Umbilical cord (tissue), 2 donors: Measurements from ENCODE around the gene DOCK11. TPM values are rescaled to one million over a fixed set of nuclear protein-coding genes. Genes with fewer than 3 reads are reported as not detected.
A peak's percentile ranks its signal among the peaks of the same experiment; 100 is the strongest.
"Not testable (repeated sequence)": the region's sequence is repeated elsewhere in the genome, so short reads cannot be mapped to it uniquely, and the experiment has no call there.

Experiments used
- DNase-seq: peaks from one replicate; pipeline ENCODE4 v3.0.0-alpha.2; 2015; ENCODE audit warnings: low spot score
- total RNA-seq: library from RNA; depleted of rRNA; stranded (reverse); fragments of >200 nt; gene quantifications from one replicate; pipeline ENCODE4 v1.2.3, GENCODE V29; 2014; ENCODE audit warnings: low replicate concordance; ENCODE audit not compliant: insufficient read depth

Gene DOCK11
- total RNA-seq, 1 donor from 2014 or later, result 18.3 TPM

DNA sequence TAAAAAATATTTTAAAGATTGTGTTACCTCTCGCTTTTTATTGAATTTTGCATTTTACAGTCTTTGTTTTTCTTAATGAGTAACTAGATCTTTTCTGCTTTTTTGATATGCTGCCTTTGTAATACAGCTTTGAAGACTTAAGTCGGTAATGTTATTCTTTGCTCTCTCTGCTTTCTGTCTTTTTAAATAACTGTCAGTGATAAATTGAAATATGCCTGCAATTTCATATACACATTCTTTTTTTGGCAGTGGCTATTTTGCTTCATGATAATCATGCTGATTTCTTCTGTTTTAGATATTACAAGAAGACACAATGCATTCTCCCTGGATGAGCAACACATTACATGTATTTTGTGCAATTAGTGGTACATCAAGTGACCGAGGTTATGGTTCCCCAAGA, 189.8 kb downstream of the DOCK11 start:
- no peak for DNase-seq

DNA sequence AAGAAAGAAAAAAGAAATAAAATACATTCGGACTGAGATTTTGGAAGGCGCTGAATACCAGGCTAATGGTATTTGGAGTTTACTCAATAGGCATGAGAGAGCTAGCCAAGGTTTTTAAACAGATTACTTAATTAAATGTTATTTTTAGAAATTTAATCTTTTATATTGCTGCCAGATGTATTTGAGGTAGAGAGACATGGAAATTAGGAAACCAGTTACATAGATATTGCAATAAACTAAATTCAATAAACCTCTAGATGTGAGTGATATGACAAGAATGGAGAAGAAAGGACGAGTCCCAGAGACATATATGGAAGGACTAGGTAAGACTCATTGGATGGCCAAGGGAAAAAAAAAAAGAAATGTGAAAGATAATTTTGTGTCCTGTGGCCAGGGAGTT, 193.3 kb downstream of the DOCK11 start:
- DNase-seq, result no peak

DNA sequence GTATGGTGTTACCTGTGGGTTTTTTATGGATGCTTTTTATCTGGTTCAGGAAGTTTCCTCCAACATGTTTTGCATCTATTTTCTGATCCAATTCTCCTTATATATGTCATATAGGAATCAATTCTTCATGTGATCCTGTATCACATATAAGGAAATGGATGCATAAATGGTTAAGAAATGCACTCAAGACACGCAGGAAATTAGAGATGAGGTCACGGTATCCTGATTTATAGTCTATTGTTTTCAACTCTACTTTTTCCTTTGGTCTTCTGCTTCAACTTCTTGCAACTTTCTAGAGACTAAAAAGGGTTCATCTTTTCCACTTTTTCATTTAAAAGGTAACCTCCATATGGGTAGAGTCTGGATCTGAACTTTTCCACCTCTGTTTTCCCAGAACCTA, 198.2 kb downstream of the DOCK11 start:
- DNase-seq, result no peak

DNA sequence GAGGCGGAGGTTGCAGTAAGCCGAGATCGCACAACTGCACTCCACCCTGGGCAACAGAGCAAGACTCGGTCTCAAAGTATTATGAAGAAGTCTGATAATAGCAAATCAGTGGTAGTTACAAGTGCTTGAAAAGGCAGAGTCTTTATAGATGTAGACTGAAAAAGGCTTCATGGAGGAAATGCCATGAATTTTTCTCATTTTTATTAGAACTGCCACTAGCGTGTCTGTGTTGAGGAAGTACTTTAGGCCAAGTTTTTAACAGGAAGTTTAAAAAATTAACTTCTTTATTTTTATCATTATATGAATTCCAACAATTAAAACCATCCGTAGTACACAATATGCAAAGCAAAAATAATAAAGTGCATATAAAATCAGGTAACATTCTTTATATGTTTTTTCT, 199.0 kb downstream of the DOCK11 start:
- peak; percentile 6 for DNase-seq

DNA sequence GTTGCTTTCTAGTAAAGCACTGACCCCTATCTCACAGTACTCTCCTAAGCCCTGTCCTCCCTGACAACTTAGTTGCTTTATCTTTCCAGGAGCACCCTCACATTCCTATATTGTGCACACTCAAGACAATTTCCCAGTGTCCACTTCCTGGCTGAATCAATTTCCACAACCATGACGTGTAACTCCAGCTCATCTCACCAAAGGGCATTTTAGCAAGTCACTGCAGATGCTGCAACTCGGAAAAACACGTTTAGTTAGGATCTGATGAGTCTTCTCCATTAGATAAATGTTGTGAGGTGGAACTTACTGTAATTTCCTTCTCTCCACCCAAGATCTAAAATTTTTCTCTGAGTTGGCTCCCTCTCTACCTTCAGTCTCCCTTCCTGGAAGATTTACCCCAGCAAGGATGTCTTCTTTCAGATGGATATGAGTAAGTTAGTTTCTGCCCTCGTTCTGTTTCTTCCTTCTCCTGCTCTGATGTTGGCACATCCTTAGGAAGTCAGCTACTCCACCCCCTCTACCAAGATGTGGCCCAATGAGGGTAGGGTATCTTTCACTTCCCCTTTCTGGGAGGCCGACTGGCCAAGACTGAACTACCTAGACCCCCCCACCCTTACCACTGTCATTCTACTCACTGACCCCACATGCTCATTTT, 203.0 kb downstream of the DOCK11 start:
- DNase-seq, result peak; percentile 5

DNA sequence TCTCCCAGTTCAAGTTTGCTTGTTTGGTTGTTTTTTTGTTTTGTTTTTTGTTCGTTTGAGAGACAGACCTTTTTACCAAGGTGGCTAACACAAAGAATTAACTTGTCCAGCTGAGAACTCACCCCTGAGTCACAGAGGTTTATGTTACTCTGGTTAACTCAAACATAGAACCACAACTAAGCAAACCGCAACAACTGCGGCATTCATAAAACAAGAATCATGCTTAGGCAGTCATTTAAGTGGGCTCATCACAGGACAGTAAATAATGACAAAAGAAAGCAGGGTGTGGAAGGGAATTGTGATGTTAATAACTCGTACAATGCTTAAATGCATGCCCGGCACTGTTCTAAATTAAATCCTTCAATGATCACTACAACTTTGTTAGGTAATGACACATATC, 207.1 kb downstream of the DOCK11 start:
- no peak for DNase-seq

DNA sequence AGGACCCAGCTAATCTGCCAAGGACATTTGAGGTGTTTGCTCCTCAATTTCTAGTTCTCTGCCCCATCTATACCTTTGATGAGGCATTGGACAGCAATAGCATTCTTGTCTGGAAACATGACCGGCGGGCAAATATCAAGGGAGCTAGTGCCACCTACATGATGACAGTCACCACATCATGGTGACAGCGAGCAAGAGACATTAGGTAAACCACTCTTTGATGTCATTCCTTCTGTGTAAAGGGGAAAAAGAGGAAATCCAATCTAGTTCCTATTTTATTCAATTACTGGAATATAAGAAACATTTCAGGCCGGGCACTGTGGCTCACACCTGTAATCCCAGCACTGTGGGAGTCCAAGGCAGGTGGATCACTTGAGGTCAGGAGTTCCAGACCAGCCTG, 211.1 kb downstream of the DOCK11 start:
- no peak for DNase-seq

DNA sequence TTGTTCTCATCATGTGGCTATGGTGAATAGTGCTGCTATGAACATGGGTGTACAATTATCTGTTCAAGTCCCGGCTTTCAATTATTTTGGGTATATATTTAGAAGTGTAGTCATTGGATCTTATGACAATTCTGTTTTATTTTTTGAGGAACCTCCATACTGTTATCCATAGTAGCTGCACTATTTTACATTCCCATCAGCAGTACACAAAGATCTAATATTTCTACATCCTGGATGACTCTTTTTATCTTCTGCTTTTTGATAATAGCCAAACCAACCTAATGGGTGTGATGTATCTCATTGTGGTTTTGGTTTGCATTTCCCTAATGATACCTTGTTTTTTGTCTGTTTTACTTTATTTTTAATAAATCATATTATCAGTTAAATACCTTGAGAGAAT, 218.9 kb downstream of the DOCK11 start:
- no peak for DNase-seq

DNA sequence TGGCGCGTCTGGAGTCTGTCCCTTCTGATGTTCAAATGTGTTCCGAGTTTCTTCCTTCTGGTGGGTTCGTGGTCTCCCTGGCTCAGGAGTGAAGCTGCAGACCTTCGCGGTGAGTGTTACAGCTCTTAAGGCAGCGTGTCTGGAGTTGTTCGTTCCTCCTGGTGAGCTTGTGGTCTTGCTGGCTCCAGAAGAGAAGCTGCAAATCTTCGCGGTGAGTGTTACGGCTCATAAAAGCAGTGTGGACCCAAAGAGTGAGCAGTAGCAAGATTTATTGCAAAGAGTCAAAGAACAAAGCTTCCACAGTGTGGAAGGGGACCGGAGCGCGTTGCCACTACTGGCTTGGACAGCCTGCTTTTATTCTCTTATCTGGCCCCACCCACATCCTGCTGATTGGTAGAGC, 220.3 kb downstream of the DOCK11 start:
- DNase-seq, result not testable (repeated sequence)

DNA sequence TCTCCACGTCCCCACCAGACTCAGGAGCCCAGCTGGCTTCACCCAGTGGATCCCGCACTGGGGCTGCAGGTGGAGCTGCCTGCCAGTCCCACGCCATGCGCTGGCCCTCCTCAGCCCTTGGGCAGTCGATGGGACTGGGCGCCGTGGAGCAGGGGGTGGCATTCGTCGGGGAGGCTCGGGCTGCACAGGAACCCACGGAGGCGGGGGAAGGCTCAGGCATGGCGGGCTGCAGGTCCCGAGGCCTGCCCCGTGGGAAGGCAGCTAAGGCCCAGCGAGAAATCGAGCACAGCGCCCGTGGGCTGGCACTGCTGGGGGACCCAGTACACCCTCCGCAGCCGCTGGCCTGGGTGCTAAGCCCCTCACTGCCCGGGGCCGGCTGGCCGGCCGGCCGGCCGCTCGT, 221.2 kb downstream of the DOCK11 start:
- DNase-seq, result not testable (repeated sequence)

DNA sequence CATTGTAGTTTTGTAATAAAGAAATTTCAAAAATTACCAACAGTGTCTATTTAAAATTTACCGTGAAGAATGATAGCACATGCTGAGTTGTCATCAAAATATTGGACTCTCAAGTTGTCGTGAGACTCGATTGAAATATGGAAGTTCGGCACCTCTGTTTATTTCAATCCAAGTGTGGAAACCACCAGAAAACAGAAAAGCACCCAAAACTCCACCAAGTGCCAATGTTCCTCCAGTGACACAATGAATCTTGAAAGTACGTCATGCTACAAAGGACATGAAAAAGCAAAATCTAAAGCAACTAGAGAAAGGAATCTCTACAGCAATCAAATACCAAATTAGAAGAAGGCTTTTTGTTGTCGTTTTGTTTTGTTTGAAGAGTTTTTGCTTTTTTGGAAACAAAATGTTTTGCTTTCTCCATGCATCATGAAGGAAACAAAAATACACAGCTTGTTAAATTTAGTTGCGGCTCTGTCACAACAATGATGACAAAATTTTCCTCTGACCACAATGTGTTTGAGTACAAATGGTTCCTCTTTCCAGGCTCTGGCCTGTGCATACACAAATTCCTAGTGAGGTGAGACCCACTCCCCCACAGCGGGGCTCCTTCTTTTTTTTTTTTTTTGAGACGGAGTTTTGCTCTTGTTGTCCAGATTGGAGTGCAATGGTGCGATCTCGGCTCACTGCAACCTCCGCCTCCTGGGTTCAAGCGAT, 222.2 kb downstream of the DOCK11 start:
- DNase-seq, result no peak

DNA sequence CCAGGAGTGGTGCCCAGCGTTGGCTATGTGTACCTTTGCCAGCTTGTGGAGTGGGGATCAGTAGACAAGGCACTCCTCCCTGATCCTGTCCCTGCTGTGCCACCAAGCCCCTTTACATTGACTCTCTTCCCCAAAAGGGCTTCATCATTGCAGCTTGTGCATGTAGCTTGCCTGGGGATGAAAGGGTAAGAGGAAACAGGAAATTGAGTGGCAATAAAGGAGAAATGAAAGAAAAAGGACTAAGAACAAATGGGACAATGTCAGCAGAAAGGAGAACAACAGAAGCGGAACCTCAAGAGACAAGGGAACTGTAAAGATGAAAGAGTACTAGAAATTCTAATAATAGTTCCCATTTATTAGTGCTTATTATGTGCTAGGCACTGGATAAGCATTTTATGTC, 223.1 kb downstream of the DOCK11 start:
- DNase-seq, result no peak

DNA sequence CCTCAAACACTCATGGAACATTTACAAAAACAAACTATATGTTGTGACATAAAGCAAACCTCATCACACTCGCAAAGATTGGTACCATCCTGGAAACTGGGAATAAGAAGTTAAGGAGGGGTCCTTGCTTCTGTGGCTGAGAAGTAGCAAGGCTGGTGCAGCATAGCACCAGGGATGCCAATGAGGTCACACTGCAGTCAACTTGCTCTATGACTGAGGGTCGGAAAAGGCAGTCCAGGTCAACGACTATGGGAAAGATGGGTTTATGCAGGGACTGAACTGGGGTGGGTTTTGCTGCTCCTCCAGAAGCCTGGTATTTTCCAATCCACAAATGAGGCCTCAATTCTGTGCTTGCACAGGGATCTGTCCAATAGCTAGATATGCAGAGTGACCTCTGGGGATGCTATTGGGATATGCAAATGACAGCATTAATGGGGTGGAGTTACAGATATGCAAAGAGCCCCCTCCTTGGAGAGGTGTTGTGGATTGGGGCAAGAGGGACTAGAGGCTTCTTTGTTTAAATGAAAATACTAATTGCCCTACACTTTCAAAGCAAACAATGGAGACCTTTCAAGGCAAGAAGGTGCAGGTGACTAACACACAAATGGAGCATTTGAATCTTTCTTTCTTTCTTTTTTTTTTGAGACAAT, 224.6 kb downstream of the DOCK11 start:
- no peak for DNase-seq

DNA sequence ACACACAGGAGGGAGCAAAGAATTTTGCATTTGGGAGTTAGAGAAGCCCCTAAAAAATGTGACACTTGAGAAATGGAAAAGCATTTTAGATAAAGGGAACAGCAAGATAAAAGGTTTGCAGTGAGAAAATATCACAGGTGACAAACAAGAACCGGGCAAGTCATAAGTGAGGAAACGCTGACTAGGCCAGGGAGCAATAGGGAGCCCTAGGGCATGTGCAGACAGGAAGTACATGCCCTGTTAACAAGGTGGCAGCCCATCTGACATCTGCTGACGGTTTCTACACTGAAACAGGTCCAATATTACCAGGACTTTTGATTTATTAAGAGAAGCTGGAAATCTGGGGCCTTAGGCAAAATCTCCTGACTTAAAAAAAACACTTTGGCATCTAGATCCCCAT, 227.8 kb downstream of the DOCK11 start:
- DNase-seq, result no peak

DNA sequence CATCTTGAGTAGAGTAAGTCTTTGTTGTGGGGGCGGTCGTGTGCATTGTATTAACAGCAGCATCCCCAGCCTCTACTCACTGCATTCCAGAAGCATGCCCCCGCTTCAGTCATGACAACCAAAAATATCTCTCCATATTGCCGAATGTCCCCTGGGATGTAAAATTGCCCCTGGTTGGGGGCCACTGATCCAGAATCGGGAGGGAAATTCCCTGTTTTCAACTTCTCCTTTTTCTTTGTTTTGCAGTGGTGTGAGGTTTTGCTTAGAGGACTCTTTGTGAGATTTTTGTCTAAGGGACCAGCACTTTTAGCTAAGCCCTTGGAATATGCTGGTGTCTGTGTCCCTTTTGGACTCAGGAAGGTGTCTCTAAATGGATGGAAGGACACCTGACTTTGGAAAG, 228.8 kb downstream of the DOCK11 start:
- no peak for DNase-seq

DNA sequence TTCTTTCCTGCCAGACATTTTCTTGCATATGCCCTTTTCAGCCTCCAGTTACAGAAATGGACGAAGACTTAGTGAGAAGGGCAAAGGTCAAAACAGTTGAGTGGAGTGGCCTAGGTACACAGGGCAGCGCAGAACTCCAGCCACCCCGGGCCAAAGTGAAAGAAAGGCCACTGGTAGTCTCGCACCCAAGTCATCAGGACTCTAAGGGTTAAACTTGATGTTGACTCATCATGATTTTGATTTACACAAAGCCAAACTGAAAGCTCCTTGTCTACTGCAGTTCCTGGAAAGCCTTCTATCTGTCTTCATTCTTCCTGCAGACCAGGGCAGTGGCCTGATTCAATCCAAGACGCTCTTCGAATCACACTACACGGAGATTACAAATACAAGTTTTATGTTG, 229.2 kb downstream of the DOCK11 start:
- no peak for DNase-seq

DNA sequence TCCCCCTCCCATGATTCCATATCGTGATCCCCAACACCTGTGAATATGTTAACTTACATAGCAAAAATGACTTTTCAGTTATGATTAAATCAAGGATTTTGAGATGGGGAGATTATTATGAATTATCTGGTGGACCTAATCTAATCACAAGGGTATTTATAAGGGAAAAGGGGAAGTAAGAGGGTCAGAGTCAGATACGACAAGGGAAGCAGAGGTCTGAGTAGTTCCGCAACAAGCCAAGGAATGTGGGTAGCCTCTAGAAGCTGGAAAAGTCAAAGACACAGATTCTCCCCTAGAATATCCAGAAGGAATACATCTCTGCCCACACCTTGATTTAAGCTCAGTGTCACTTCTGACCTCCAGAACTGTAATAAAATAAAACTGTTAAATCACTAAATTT, 230.8 kb downstream of the DOCK11 start:
- DNase-seq, result no peak

DNA sequence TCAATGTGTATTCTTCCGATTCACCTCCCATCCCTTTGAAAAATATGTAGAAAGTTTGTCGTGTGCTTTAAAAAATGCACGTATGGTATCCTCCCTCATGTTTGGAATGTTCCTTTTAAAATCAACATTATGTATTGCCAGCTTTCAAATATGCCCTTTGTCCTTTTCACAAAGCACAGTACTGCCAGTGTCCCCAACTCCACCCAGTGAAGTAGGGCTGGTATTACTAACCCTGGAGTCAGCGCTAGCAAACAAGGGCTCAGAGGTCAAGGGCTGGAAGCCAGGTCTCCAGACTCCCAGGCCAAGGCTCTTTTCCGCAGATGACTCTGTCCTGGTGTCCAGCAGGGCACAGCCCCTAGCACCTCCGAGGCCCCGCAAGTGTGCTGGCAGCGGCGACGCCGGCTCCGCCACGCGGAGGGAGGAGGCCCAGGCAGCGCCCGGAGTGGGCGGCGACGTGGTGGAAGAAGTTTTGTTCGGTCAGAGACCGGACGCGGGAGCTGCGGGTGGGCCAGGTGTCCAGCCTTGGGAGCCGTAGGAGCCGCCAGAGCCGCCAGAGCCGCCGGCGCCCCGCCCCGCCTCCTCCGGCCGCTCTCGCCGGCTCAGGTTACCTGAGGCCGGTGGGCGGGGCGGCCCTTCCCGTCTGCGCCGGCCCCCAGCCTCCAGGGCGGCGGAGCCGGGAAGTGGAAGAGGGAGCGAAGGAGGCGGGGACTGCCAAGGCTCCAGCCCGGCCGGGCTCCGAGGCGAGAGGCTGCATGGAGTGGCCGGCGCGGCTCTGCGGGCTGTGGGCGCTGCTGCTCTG, 231.5 kb downstream of the DOCK11 start, which contains the start of gene IL13RA1:
Gene IL13RA1, plus strand, starts transcription at position 720 of the 799 bp plus-strand sequence. Its CDS starts 33 bp downstream, at position 753.
- DNase-seq, result peak; percentile 85

DNA sequence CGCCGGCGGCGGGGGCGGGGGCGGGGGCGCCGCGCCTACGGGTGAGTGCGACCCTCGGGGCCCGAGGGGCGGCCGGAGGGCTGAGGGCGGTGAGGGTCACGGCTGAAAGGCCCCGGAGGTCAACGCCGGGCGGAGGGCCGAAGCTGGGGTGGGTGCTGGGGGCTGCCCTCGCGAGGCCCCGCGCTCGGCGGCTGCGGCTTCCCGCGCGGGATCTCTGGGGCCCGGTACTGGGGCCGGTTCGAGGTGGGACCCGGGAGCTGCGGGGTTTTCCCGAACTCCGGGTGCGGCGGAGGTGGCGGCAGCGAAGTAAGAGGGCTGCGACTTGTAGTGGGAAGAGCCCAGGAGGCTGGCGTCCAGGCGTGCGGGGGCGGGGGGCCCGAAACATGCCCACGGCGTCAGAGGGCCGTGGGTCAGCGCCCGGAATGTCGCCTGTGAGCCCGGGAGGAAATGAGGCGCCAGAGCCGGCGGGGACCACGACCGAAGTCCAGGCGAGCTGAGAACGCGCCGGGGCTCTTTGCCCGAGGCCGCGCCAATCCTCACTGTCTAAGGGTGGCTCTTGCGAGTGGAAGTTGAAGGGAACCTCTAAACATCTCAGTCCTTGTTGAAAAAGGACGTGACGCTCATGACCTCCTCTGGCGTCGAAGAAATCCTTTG, 232.2 kb downstream of the DOCK11 start:
- peak; percentile 19 for DNase-seq

DNA sequence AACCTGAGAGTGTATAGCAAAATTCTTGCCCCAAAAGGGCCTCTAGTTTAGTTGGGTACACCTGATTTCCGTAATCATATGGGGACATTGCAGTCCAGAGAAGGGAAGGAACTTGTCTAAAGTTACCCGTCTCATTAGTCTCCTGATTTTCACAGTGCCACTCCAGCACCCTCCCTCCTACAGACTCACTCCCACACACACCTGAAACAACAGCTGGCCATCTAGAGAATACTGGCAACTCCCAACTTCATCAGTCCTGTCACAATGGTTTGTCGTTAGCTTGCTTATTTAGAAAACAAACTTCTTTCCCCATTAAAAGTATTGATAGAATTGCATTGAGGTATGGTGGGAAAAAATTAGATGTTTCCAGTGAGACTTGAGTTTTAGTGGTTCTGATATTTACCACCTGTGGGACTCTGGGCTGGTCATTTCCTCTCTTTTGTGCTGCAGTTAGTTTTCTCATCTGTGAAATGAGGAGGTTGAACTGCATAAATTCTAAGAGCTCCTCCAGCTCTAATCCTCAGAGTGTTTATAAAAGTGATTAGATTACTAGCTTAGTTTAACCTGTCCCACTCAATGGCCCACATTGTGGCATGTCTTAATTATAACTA, 233.5 kb downstream of the DOCK11 start:
- DNase-seq, result no peak
